GM23338 (cell line): Measurements from ENCODE around the gene PCDHGB4. TPM values are rescaled to one million over a fixed set of nuclear protein-coding genes. Genes with fewer than 3 reads are reported as not detected.

Experiments
- ATAC-seq: fragments of 200-7000 bp; cut with Tn5 transposase; 3 replicates; pipeline ENCODE4 v1.9.1; 2020
- DNase-seq: peaks from one replicate; pipeline ENCODE4 v3.0.0-alpha.2; 2015; ENCODE audit warnings: low spot score
- H2AFZ ChIP-seq: fragments of 200-600 bp; sonication (generic); 2 replicates; pipeline ENCODE4 v1.8.0; 2016; ENCODE audit warnings: antibody characterized with exemption, mild to moderate bottlenecking, moderate library complexity
- H3F3A ChIP-seq: fragments of 200-600 bp; sonication (generic); replicated peaks from 2 replicates; pipeline ENCODE4 v1.8.0; 2017; ENCODE audit warnings: antibody characterized with exemption, mixed run types, low read depth
- H3K27ac ChIP-seq: fragments of 200-600 bp; sonication (generic); 2 replicates; pipeline ENCODE4 v1.6.1; 2016; ENCODE audit warnings: low read depth
- H3K27me3 ChIP-seq: fragments of 200-600 bp; sonication (generic); 2 replicates; pipeline ENCODE4 v1.8.0; 2016; ENCODE audit warnings: mild to moderate bottlenecking, mixed run types, moderate library complexity; ENCODE audit not compliant: insufficient read depth
- H3K36me3 ChIP-seq: fragments of 200-600 bp; sonication (generic); 2 replicates; pipeline ENCODE4 v1.8.0; 2016; ENCODE audit warnings: mild to moderate bottlenecking; ENCODE audit not compliant: insufficient read depth
- H3K4me1 ChIP-seq: fragments of 200-600 bp; sonication (generic); 2 replicates; pipeline ENCODE4 v1.8.0; 2016; ENCODE audit warnings: mild to moderate bottlenecking, moderate library complexity; ENCODE audit not compliant: insufficient read depth
- H3K4me2 ChIP-seq: fragments of 200-600 bp; sonication (generic); 2 replicates; pipeline ENCODE4 v1.7.1; 2017; ENCODE audit warnings: mixed run types
- H3K4me3 ChIP-seq: fragments of 200-600 bp; sonication (generic); 2 replicates; pipeline ENCODE4 v1.6.1; 2016; ENCODE audit warnings: mixed run types
- H3K79me2 ChIP-seq: fragments of 200-600 bp; sonication (generic); replicated peaks from 2 replicates; pipeline ENCODE4 v1.8.0; 2017; ENCODE audit warnings: mild to moderate bottlenecking; ENCODE audit not compliant: insufficient read depth
- H3K9me2 ChIP-seq: fragments of 200-600 bp; sonication (generic); 2 replicates; pipeline ENCODE4 v1.8.0; 2017; ENCODE audit not compliant: insufficient read depth
- H4K20me1 ChIP-seq: fragments of 200-600 bp; sonication (generic); replicated peaks from 2 replicates; pipeline ENCODE4 v1.8.0; 2017; ENCODE audit warnings: mild to moderate bottlenecking; ENCODE audit not compliant: insufficient read depth
- H3K27ac Mint-ChIP-seq: 2 replicates; pipeline ENCODE4 v1.8.0; 2020; ENCODE audit warnings: inconsistent platforms, mild to moderate bottlenecking, moderate library complexity, mixed read lengths
- H3K27me3 Mint-ChIP-seq: 3 replicates; pipeline ENCODE4 v1.8.0; 2022; ENCODE audit warnings: low read depth, mild to moderate bottlenecking, moderate library complexity, mixed read lengths, inconsistent platforms; ENCODE audit not compliant: insufficient read depth, poor library complexity
- H3K36me3 Mint-ChIP-seq: 3 replicates; pipeline ENCODE4 v1.8.0; 2021; ENCODE audit warnings: low read depth, mild to moderate bottlenecking, inconsistent platforms, moderate library complexity, mixed read lengths
- H3K4me1 Mint-ChIP-seq: 3 replicates; pipeline ENCODE4 v1.8.0; 2020; ENCODE audit warnings: mild to moderate bottlenecking, inconsistent platforms, mixed read lengths
- H3K4me3 Mint-ChIP-seq: 3 replicates; pipeline ENCODE4 v1.8.0; 2021; ENCODE audit warnings: moderate library complexity, mild to moderate bottlenecking, inconsistent platforms, mixed read lengths
- H3K9me3 Mint-ChIP-seq: 3 replicates; pipeline ENCODE4 v1.8.0; 2020; ENCODE audit warnings: moderate library complexity, mild to moderate bottlenecking, inconsistent platforms, mixed read lengths
- CREB1 ChIP-seq: fragments of 250-450 bp; sonication (Bioruptor Pico); IDR thresholded peaks from 2 replicates; pipeline ENCODE4 v1.5.0; 2020; ENCODE audit warnings: low read depth, mild to moderate bottlenecking, moderate library complexity
- CTCF ChIP-seq, 2 experiments: fragments of 200-600 bp in 1 of 2; sonication (generic) in 1 of 2; conservative IDR thresholded peaks; 2 replicates each; pipeline versions ENCODE4 v1.5.1 to v1.6.1; 2016 to 2017; ENCODE audit warnings: antibody characterized with exemption in 2 of 2, low read depth in 2 of 2, mild to moderate bottlenecking in 2 of 2, moderate library complexity in 1 of 2
- ETS1 ChIP-seq: IDR thresholded peaks from 2 replicates; pipeline ENCODE4 v1.6.1; 2016; ENCODE audit warnings: antibody characterized with exemption
- EZH2phosphoT487 ChIP-seq: fragments of 200-600 bp; sonication (generic); IDR thresholded peaks from one replicate; pipeline ENCODE4 v1.8.1; 2018; ENCODE audit warnings: antibody characterized with exemption; ENCODE audit not compliant: unreplicated experiment
- JUNB ChIP-seq: IDR thresholded peaks from one replicate; pipeline ENCODE4 v1.6.1; 2016; ENCODE audit warnings: antibody characterized with exemption; ENCODE audit not compliant: unreplicated experiment
- NANOG ChIP-seq: IDR thresholded peaks from 2 replicates; pipeline ENCODE4 v1.6.1; 2016; ENCODE audit warnings: antibody characterized with exemption, borderline replicate concordance
- STAT1 ChIP-seq: IDR thresholded peaks from one replicate; pipeline ENCODE4 v1.6.1; 2016; ENCODE audit warnings: antibody characterized with exemption; ENCODE audit not compliant: unreplicated experiment
- ZNF114 ChIP-seq: fragments of 250-450 bp; sonication (Bioruptor Pico); IDR thresholded peaks from 2 replicates; pipeline ENCODE4 v1.5.0; 2020; ENCODE audit warnings: mild to moderate bottlenecking, moderate library complexity
- polyA plus RNA-seq: library from polyadenylated mRNA; unstranded; fragments of >200 nt; fragmentation: Nextera tagmentation; extraction: Ambion mirVana; gene quantifications from 2 replicates; pipeline ENCODE4 v1.2.1, GENCODE V29; 2016
- total RNA-seq: library from RNA; depleted of rRNA; stranded (reverse); fragments of >200 nt; shearing (Covaris generic); gene quantifications from 2 replicates; pipeline ENCODE4 v1.2.3, GENCODE V29; 2014

Gene PCDHGB4
- total and polyA plus RNA-seq, 2 experiments from 2014 or later: 3.5 to 16.6 TPM

- no peaks in the 10 kb centered on the region for H3K9me2 ChIP-seq
- no peak for DNase-seq
- H3K9me3 Mint-ChIP-seq: peaks cover 63% of the 10 kb centered on the region
- H2AFZ ChIP-seq: no peak overlapping the region
- H3K4me1 Mint-ChIP-seq: peaks cover 2% of the 10 kb centered on the region; the same call in 1 of the 3 replicates
- TF ChIP-seq ZNF114 (CRISPR knock-in tag) (no peak), CREB1 (CRISPR knock-in tag) (no peak), STAT1 (no peak), JUNB (no peak), ETS1 (no peak), EZH2phosphoT487 (no peak), NANOG (no peak), CTCF (conservative IDR thresholded peaks at IDR 0.05; ENCODE audit: low read depth in 2 of 2) (no peak)
- no peak overlapping the region for H3K27ac ChIP-seq
- H3K36me3 ChIP-seq: no peaks in the 10 kb centered on the region
- H3K27me3 Mint-ChIP-seq: peaks cover 6% of the 10 kb centered on the region
- H3K4me2 ChIP-seq: no peak overlapping the region
- no peaks in the 10 kb centered on the region for H4K20me1 ChIP-seq
- H3K79me2 ChIP-seq: no peaks in the 10 kb centered on the region
- H3K4me3 ChIP-seq: no peak overlapping the region
- H3F3A ChIP-seq: no peaks in the 10 kb centered on the region
- no peaks in the 10 kb centered on the region for H3K27me3 ChIP-seq
- H3K4me1 ChIP-seq: no peaks in the 10 kb centered on the region
- no peak overlapping the region for H3K4me3 Mint-ChIP-seq
- peaks cover 54% of the 10 kb centered on the region for H3K36me3 Mint-ChIP-seq
- ATAC-seq: no peak
- no peak overlapping the region for H3K27ac Mint-ChIP-seq
Observed at GRCh38 chr5:141371572-141372475, 15.7 kb upstream of the PCDHGB4 start.

- Mint-ChIP-seq H3K27me3 (peaks cover 6% of the 10 kb centered on the region), H3K4me1 (peaks cover 2% of the 10 kb centered on the region; the same call in 1 of the 3 replicates), H3K36me3 (peaks cover 64% of the 10 kb centered on the region), H3K4me3 (peak within 1 kb of the TSS; percentile 38; the same call in 2 of the 3 replicates), H3K27ac (no peak within 1 kb of the TSS), H3K9me3 (peaks cover 71% of the 10 kb centered on the region)
- Histone ChIP-seq H3K4me2 (0 out of 2 replicates have a peak within 1 kb of the TSS, but pooled peaks have one; percentile 8), H3K36me3 (no peaks in the 10 kb centered on the region), H3K27me3 (no peaks in the 10 kb centered on the region), H3K9me2 (no peaks in the 10 kb centered on the region), H3K4me3 (no peak within 1 kb of the TSS), H3K27ac (no peak within 1 kb of the TSS), H3F3A (no peaks in the 10 kb centered on the region), H4K20me1 (no peaks in the 10 kb centered on the region), H3K79me2 (no peaks in the 10 kb centered on the region), H2AFZ (no peak within 1 kb of the TSS), H3K4me1 (no peaks in the 10 kb centered on the region)
- TF ChIP-seq CTCF (conservative IDR thresholded peaks at IDR 0.05; ENCODE audit: low read depth in 2 of 2): peak; percentile 43 to 47
- TF ChIP-seq ZNF114 (CRISPR knock-in tag): no peak
- ATAC-seq (no peak; the same call in 2 of the 3 replicates), DNase-seq (peak; percentile 44)
Observed at GRCh38 chr5:141373673-141374317, 13.7 kb upstream of the PCDHGB4 start, which contains the start of gene PCDHGA6. PCDHGA6 (plus strand) TSS chr5:141373891; CDS start chr5:141374084, 193 bp downstream.
